Activated T-cell treated with anti-CD3 and anti-CD28 coated beads for 24 hours (primary cell): ENCODE results near the gene TBC1D19.
"Not testable (repeated sequence)": the region's sequence is repeated elsewhere in the genome, so short reads cannot be mapped to it uniquely, and the experiment has no call there.

Experiments
- DNase-seq: peaks from one replicate; pipeline ENCODE4 v3.0.0-alpha.2; 2020; ENCODE audit warnings: low read depth

TBC1D19 gene

GRCh38 chr4:26601204-26601603 lies 17.3 kb downstream of the TBC1D19 start:
- DNase-seq = no peak

DNA sequence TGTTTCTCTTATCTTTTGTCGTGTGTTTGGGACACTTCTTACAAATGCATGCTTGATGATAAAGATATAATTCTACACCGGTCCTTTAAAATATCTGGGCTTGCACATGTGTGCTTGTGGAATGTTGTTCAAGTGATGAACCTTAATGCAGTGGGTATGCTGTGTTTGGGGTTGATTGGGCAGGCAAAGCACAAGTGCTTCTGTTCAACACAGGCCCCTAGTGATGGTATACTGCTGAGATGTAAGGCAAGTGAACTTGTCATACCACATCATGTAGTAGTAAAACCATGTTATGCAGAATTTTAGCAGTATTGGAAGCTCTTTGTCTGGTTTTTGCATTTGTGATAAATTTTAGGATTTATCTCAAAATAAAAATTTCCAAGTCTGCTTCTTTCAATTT lies 23.9 kb downstream of the TBC1D19 start:
- DNase-seq = no peak

GRCh38 chr4:26609391-26609790 lies 25.5 kb downstream of the TBC1D19 start:
- no peak for DNase-seq

- DNase-seq = no peak
These were observed 26.0 kb downstream of the TBC1D19 start for GRCh38 chr4:26609868-26610267.

DNA sequence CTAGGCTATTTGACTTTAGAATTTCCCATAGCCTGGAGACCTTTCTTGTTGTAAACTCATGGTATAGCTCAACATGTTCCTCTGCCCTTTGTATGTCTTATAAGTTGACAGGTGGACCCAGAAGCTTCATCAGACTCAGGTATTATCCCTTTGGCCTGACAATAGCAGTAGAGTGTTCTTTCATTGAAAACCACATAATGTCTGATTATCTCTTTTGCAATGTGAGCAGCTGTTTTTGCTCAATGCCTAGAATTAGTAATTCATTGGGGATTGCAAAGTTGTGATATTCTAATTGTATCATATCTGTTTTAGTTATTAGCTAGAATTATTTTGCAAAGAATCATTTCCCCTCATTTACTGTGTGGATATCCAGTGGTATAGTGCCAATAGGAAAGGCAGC lies 27.5 kb downstream of the TBC1D19 start:
- no peak for DNase-seq

DNA sequence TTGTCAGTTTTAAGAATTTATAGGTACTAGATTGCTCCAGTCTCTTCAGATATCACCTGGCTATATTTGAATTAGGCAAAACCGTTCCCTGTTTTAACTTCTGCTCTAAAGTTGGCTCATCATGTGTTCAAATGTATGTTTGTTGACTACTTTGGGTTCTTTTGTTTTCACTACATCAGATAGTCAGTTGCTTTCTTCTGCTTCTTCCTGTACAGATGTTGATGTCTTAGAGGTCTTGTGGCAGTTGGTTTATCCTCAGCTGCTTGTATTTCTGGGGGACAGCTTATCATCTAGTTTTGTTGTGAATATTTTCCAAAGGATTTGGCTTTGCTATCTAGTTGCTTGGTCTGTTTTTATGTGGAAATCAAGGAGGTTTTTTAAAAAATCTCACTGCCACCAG lies 28.0 kb downstream of the TBC1D19 start:
- DNase-seq = no peak

DNA sequence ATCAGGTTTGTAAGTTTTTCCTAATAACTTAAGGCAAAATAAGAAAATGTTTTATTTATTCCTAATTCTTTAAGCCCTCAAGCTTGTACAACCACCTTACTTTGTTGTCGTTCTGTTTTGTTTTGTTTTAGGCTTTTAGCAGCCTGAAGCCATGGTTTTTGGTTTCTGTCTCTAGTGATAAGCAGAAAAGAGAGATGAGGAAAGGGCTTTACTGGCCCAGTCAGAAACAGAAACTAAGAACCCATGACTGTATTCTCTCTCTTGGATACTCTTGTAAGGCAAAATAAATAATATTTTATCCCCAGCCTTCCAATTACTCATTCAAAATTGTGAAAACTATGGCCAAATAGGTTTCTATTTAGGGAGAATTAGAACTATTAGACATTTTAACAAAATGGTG lies 29.4 kb downstream of the TBC1D19 start:
- no peak for DNase-seq

GRCh38 chr4:26613735-26614134 lies 29.9 kb downstream of the TBC1D19 start:
- DNase-seq = no peak

- no peak for DNase-seq
These were observed 35.9 kb downstream of the TBC1D19 start for GRCh38 chr4:26619784-26620183.

- DNase-seq = no peak
These were observed 37.5 kb downstream of the TBC1D19 start for GRCh38 chr4:26621366-26621765.

DNA sequence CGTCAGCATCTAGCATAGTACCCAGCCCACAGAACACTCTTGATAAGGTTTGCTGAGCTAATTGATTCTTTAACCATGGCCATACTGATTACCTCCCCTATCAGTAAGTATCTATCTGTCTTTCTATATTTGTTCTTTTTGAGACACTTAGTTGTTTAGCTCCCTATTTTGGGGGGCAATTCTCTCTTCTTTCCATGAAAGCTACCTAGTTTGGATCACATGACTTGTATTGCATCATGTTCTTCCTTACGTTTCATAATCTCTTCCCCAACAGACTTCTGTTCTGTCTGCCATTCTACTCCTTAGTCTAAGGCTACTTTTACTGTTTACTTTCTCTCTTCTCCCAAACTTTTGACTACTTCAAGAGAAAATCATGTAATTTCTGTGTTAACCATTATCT lies 39.0 kb downstream of the TBC1D19 start:
- no peak for DNase-seq

GRCh38 chr4:26626658-26627057 lies 42.8 kb downstream of the TBC1D19 start:
- DNase-seq = not testable (repeated sequence)

GRCh38 chr4:26632916-26633315 lies 49.0 kb downstream of the TBC1D19 start:
- DNase-seq = no peak

DNA sequence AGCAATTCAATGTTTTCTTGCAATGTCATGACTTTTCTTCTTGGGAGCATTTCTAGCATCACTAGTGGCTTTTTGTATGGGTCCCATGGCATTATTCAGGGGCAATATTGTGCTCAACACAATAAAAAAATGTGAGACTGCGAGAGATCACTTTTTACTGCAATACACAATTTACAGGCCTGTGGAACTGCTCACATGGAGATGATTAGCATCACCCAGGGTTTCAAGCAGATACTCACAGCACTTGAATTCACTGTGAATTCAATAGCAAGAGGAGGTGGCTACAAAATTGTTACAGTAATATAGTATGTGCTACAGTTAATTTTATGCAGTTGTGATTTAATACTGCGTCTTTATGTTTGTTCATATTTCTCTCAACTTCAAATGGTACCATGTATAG lies 50.4 kb downstream of the TBC1D19 start:
- DNase-seq = no peak

DNA sequence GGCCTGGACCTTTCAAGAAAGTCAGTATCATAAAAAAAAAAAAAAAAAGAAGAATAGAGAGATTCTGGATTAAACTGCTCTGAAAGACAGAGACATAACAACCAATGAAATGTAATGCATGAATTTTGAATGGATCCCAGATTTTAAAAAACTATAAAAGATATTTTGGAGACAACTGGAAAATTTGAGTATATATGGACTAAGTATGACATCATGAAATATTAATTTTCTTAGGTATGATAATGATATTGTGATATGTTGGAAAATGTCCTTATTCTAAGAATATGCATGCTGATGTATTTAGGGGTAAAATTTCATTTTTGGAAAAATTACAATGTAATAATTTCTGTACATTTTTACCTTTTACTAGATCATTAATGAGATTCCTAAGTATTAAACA lies 52.6 kb downstream of the TBC1D19 start:
- DNase-seq = no peak

- DNase-seq = not testable (repeated sequence)
These were observed 56.8 kb downstream of the TBC1D19 start for GRCh38 chr4:26640639-26641038.

- no peak for DNase-seq
These were observed 63.8 kb downstream of the TBC1D19 start for GRCh38 chr4:26647523-26648224.

GRCh38 chr4:26648260-26648659 lies 64.4 kb downstream of the TBC1D19 start:
- no peak for DNase-seq

DNA sequence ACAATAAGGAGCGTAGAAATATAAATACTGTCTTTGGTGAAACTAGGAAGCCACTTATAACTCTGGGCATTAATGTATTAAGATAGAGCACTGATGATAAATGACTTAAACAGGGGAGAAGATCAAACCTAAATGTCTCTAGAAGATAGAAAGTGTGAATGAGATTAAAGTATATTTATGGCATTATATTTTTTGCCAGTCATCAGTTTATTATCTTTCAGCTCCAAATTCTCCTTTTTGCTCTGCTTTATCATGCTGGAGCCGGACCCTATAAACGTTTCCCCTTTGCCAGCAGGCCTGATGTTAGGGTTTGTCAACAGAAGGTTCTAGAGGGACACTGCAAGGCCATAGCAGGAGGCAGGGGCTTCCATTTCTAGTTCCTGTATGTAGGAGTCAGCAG lies 76.4 kb downstream of the TBC1D19 start:
- no peak for DNase-seq

GRCh38 chr4:26663888-26664287 lies 80.0 kb downstream of the TBC1D19 start:
- DNase-seq = no peak

DNA sequence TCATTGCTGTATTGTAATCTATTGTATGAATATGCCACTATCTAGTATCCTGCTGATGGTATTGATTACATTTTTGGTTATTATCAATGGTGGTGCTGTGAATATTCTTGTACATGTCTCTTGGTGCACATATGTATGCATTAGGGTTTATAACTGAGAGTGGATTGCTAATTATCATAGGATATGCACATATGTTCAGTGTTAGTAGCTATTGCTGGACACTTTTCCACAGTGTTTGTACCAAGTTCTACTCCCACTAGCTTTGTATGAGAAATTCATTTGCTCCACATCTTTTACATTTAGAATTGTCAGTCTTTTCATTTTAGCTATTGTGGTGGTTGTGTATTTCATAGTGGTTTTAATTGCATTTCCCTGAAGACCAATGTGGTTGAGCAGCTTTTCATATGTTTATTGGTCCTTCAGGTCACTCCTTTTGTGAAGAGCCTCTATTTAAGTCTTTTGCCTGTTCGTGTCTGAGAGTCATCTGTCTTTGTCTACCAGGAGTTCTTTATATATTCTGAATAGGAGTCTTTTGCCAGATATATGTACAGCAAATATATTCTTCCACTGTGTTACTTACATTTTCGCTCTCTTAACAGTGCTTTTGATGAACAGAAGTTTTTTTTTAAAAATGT lies 87.1 kb downstream of the TBC1D19 start:
- DNase-seq = no peak

GRCh38 chr4:26679040-26679695 lies 95.3 kb downstream of the TBC1D19 start:
- not testable (repeated sequence) for DNase-seq

GRCh38 chr4:26682436-26682835 lies 98.6 kb downstream of the TBC1D19 start:
- DNase-seq = no peak
